Muscle of back (tissue), 11 donors: ENCODE measurements around the gene TTLL12. TPM values are rescaled to one million over a fixed set of nuclear protein-coding genes. Genes with fewer than 3 reads are reported as not detected.

Experiments
- DNase-seq, 3 donors: peaks; one replicate each; pipeline versions ENCODE4 v3.0.0 to v3.0.0-alpha.2; 2013
- polyA plus RNA-seq, 10 donors: library from polyadenylated mRNA; unstranded; fragments of 120-200 nt; gene quantifications; one replicate each; pipeline ENCODE4 v1.2.1, GENCODE V29; 2013; ENCODE audit not compliant: insufficient read length in 10 of 10

The TTLL12 gene
- polyA plus RNA-seq, 10 donors, result 11.6 to 19.1 (median 13.6) TPM

GRCh38 chr22:43201486-43202219 is 14.7 kb upstream of the TTLL12 start:
- DNase-seq, result no peak

DNA sequence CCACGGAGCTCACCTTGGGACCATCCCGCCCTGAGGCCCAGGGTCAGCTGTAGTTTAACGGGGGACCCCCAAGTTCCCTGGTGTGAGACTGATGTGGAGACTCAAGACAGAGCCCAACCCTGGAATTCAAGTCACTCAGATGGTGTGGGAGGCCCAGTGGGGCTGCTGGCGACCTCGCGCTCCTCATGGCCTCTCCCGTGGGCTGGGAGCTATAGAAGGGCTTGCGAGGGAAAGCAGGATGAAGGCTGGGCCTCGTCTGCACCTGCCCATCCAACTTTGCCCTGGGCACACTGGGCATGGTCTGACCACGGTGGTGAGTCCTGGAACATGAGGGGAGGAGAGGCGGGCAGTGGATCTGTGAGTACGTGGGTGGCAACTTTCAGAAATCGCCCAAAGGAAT is 13.6 kb upstream of the TTLL12 start:
- no peak for DNase-seq

- no peak for DNase-seq
Measured at GRCh38 chr22:43200031-43200430, 13.1 kb upstream of the TTLL12 start.

DNA sequence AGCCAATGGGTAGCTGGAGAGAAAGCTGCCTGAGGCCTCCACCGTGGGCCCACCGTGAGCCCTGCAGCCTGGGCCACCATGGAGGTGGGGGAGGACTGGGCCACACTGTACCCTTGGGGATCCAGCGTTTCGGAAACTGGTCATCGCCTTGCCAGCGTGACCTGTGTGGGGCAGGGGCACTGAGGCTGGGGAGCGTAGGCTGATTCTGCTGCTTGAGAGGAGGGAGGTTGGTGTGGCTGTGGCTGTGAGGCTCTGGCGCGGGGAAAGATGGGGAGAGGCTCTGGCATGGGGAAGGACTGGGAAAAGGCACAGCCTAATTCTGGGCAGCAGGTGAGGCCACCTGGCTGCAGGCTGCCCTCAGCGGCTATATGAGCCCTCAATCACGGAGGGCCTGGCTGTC is 12.6 kb upstream of the TTLL12 start:
- no peak for DNase-seq

GRCh38 chr22:43198936-43199335 is 12.0 kb upstream of the TTLL12 start:
- DNase-seq, result no peak

DNA sequence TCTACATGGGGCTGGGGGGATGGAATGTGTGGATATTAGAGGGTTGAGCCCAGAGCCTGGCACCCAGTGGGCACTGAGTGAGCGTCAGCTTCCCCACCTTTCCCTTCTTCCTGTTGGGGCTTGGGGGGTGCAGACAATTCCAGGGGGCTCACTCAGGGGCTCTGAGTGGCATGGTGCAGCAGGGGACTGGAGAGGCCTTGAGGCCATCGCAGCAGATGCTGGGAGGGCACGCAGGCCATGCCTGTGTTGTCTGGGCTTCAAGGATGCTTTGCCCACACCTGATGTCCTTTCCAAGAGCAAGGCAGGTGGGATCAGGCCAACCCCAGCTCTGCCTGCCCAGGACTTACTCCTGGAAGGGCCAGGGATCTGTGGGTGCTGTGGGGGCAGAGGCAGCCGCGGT is 11.2 kb upstream of the TTLL12 start:
- DNase-seq, result no peak

DNA sequence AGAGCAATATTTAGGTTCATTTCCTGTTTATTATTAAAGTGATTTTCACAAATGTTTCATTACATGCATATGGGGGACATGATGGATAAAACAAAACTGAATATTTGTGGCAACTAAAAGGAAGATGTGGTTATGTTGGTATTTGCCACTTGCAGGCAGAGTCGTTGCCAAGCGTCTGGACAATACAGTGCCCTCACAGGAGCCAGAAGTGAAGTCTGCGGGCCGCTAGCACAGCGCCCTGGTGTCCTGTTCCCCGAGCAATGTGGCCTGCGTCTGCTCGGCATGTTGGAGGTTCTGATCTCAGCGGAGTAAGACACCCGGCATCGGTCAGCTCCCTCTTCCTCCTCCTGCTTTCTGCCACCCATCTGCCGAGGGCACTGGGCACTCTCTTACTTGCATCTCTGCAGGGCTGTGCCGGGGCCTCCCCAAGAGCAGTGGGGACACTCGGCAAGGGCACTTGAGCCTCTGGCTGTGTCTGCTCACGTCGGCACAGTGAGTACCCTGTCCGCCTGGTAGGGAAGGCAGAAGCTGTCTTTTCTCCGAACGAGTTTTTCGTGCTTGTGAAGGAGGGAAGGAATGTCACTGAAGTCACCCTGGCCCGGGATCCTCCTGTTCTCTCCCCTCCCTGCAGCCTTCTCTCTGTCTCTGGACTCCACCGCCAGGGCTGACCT is 10.5 kb upstream of the TTLL12 start:
- no peak for DNase-seq

DNA sequence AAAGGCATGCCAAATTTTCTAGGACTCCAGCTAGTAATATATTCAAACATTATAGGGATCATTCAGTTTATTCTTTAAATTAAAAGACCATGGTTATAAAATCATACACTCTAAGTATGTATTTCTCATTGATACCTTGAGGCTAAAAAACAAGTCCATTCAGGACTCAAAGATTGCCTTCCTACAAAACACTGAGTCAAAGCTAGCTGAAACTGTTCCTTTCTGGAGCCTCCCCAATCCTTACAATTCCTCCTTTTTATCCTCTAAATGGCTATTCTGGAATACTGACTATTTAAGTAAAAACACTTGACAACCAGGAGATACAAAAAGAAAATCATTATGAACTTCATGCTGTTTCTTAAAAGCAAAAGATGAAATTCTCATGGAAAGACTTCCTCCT is 4.9 kb upstream of the TTLL12 start:
- DNase-seq, result no peak

DNA sequence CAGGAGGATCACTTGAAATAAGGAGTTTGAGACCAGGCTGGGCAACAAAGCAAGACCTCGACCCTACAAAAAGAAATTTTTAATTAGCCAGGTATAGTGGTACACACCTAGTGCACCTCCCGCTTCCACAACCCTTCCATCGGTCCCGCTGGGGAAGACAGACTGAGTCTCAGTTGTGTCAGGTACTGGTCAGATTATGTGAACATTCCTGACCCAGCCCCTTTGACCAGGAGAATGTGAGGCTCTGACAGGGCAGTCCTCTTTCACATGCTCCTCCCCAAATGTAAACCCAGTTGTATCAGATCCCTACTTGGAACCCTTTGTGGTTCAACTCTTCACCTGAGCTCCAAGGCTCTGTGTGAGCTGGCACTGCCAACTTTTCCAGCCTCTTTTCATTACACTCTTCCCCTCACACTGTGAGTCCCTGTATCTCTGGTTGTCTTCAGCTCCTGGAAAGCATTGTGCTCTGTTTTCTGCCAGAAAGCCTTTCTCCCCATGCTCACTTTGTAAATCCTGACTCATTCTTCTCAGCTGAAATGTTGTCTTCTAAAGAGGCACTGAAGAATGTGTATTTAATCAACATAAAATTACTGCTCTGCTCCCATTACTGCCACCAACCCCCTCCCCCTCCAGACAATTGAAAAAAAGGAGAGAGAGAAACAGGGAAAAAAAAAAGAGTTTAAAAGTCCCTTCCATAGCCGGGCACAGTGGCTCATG is 2.1 kb upstream of the TTLL12 start:
- DNase-seq, result no peak

DNA sequence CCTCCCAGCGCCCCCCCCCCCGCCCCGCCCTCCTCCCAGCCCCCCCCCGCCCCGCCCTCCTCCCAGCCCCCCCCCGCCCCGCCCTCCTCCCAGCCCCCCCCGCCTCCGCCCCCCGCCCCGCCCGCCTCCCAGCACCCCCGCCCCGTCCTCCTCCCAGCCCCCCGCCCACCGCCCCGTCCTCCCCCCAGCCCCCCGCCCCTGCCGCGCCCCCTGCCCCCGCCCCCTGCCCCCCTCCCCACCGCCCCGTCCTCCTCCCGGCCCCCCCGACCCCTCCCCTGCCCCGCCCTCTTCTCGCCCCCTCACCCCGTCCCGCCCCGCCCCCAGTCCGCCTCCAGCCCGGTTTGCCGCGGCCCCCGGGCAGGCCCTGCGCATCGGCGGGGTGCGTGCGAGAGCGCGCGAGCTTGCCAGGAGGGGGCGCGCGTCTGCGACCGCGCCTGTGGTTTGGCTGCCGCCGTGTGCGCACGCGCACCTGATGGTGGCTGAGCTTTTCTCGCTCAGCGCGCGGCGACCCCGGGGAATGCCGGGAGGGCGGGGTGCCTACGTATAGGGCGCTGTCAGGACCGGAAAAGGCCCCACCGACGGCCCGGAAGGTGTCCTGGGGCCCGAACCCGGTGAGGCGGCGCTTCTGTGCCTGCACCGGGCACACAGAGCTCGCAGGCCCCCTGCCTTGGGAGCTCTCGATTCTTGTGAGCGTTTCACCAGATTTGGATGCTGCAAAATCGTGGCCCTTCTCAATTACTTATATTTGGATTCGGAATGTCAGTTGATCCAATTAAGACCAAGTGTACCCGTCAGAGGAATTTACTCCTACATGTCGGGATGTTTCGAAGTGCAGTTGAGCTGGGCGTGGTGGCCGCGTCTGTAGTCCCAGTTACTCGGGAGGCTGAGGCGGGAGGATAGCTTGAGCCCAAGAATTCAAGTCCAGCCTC is 501 bp upstream of the TTLL12 start:
- DNase-seq, result peak; percentile 96 to 98 (median 98)

DNA sequence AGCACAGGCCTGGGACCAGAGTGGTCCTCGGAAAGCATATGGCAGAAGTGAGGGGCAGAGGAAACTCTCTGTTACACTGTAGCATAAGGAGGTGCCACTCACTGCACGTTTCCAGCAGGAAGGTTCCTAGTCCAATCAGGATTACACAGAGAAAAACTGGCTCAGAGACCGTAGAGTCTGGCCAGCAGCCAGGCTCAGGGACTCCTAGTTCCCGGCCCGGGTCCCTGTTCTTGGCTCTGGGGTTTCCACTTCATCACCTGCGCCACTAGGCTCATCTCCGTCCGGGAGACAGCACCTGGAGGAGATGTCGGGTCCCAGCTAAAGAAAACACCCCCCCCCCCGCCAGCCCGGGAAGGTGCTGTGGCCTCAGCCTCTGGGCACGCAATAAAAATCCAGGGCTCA is 1.1 kb downstream of the TTLL12 start:
- peak in 2 of 3 donors; percentile 35 to 57 for DNase-seq

DNA sequence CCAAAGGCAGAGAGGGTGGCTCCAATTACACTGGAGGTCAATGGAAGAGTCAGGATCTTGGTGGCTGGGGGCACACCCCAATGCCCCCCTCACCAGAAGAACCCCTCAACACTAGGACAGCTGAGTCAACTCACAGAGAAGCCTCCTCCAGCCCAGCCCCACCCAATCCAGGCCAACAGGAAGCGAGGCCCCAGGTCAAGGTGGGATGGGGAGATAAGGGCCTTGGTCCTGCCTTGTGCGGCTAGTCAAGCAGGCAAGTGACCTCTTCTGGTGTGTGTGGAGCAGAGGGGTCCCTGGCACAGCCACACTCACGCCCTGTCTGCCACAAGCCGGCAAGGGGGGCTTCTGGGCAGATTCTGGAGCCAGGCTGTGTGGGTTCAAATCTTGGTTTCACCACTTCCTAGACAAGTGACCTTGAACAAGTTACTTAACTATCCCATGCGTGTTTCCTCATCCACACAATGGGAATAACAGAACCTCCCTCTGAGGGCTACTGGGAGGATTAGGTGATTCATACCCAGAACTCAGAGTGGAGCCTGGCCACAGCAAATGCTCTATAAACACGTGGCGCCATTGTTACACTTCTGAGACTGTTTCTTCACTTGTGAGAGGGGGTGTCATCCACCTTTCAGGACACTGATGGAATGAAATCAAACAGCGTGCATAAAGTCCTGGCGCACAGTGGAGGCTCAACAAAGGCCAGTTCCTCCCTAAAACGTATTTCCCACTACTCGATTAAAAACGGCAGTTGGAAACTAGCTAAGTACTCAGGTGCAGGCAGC is 3.2 kb downstream of the TTLL12 start:
- DNase-seq, result no peak

- no peak for DNase-seq
Measured at GRCh38 chr22:43182726-43183125, 4.2 kb downstream of the TTLL12 start.

DNA sequence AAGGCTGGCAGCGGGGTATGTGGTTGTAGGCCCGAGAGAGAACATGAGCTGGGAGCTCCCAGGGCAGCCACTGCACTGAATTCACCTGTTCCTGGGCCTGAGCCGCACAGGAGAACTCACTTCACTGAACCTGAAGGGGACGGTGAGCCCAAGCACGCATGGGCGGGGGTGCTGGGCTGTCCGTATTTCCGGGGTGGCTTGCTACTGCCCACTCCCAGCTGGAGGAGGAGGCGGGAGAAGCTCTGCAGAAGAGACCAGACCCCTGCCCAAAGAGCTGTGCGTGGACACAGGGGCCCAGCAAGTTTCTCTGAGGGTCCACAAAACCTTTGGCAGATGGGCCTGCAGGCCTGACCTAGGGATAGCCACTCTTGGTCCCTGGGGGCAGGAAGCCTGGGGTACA is 4.8 kb downstream of the TTLL12 start:
- DNase-seq, result no peak

GRCh38 chr22:43181321-43182076 is 5.4 kb downstream of the TTLL12 start:
- DNase-seq, result no peak

DNA sequence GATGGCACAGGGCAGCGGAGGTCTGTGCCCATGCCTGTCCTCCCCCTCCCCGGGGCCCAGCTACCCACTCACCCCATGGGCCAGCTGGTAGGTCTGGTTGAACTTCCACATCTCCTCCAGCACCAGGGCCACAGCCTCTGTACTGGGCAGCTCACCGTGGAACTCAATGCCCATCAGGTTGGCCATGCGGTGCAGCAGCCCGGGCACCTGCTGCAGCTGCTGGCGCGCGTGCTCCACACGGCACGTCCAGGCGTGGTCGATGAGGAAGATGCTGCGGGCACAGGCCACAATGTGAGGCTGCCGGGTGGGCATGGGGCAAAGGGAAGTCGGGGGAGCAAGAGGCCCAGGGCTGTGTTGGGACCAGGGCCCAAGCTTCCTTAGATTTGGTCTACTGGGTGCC is 6.3 kb downstream of the TTLL12 start:
- DNase-seq, result no peak

GRCh38 chr22:43179911-43180195 is 7.1 kb downstream of the TTLL12 start:
- no peak for DNase-seq

DNA sequence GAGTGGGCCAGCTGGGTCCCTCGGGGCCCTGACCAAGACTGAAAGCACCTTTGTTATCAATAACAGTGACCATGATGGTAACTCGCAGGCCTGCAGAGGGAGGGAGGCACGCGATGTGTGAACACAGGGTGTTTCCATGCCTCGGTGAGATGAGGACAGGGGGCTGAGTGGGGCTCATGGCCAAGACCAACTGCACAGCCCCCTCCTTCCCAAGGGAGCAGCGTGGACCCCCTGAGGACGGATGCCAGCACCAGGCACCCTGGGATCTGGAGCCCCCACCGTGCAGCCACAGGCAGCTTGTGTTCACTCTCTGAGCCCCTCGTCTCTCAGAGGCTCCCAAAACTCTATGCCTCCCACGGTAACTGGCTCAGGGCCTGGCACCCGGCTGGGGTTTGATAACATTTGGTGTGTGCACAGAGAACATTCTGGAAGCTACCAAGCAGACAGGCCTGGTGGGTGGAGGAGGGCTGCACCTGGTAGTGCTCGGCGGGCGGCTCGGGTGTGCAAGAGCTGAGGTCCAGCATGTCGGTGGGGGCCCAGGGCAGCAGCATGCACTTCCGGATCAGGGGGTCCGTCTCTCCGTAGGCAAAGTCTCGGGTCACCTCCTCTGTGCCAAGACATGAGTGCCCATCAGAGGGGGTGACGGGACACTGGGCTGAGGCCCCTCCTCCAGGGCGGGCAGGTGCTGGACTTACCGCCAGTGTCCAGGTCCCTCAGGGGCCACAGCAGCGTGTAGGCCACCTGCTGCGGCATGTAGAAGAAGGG is 7.6 kb downstream of the TTLL12 start:
- DNase-seq, result no peak

DNA sequence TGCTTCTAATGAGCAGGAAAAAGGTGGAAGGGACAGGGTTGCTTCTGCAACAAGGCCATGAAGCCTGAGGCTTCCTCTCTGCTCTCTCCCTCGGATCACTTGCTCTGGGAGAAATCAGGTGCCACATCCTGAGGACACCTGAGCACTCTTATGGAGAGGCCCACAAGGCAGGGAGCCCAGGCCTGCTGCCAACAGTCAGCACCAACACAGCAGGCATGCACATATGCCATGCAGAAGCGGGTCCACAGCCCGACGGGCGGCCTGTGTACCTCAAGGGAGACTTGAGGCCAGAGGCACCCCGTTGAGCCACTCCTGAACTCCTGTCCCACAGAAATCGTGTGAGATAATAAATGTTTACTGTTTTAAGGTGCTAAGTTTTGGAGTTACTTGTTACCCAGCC is 9.5 kb downstream of the TTLL12 start:
- DNase-seq, result no peak

DNA sequence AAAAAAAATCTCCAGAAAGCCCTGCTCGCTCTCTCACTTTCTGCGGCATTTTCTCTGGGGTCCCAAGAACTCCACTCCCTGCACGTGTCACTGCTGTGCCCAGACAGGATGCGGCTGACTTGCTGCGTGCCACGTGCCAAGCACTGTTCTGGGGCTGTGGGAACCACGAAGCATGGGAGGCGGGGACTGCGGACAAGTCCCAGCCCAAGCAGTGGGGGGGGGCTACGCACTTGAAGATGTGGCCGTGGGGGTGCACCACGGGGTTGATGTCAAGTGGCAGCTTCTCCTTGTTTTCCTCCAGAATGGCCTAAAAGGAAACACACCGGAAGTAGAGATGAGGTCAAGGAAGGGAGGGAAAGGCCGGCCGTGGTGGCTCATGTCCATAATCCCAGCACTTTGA is 10.8 kb downstream of the TTLL12 start:
- DNase-seq, result no peak
